Activated CD4-positive, alpha-beta memory T cell treated with anti-CD3 and anti-CD28 coated beads for 36 hours (primary cell): Measurements from ENCODE around the gene SRPK3. TPM values are rescaled to one million over a fixed set of nuclear protein-coding genes. Genes with fewer than 3 reads are reported as not detected.
"Not testable (repeated sequence)": the region's sequence is repeated elsewhere in the genome, so short reads cannot be mapped to it uniquely, and the experiment has no call there.

Experiments
- CTCF ChIA-PET: fragments of 350-600 bp; sonication (Branson Sonifier 250); formaldehyde crosslinking; loops from one replicate; lab custom pipeline; 2021; ENCODE audit warnings: antibody characterized with exemption, inconsistent platforms; lab: Charles Lee
- POLR2A ChIA-PET: fragments of 350-600 bp; sonication (Branson Sonifier 250); formaldehyde crosslinking; loops from one replicate; lab custom pipeline; 2021; ENCODE audit warnings: antibody characterized with exemption; lab: Charles Lee
- DNase-seq: peaks from one replicate; pipeline ENCODE4 v3.0.0-alpha.2; 2020
- H3K27ac Mint-ChIP-seq: one replicate; pipeline ENCODE4 v1.8.0; 2021; ENCODE audit warnings: mixed read lengths
- H3K27me3 Mint-ChIP-seq: one replicate; pipeline ENCODE4 v1.8.0; 2021; ENCODE audit warnings: mixed read lengths
- H3K36me3 Mint-ChIP-seq: one replicate; pipeline ENCODE4 v1.8.0; 2021; ENCODE audit warnings: mixed read lengths
- H3K4me1 Mint-ChIP-seq: one replicate; pipeline ENCODE4 v1.8.0; 2021; ENCODE audit warnings: low read depth, mixed read lengths
- H3K4me3 Mint-ChIP-seq: one replicate; pipeline ENCODE4 v1.8.0; 2021; ENCODE audit warnings: mild to moderate bottlenecking, mixed read lengths
- H3K9me3 Mint-ChIP-seq: one replicate; pipeline ENCODE4 v1.8.0; 2021; ENCODE audit warnings: mixed read lengths
- intact Hi-C: fragments of 100-400 bp; cut with micrococcal nuclease; formaldehyde crosslinking; loops from one replicate; pipeline ENCODE4 v1.15.1; 2023
- total RNA-seq, 2 experiments: library from RNA; stranded (reverse); gene quantifications; one replicate each; pipeline ENCODE4 v1.2.3, GENCODE V29; 2021

Gene SRPK3
- total RNA-seq, 2 experiments from 2014 or later, result not detected

DNA sequence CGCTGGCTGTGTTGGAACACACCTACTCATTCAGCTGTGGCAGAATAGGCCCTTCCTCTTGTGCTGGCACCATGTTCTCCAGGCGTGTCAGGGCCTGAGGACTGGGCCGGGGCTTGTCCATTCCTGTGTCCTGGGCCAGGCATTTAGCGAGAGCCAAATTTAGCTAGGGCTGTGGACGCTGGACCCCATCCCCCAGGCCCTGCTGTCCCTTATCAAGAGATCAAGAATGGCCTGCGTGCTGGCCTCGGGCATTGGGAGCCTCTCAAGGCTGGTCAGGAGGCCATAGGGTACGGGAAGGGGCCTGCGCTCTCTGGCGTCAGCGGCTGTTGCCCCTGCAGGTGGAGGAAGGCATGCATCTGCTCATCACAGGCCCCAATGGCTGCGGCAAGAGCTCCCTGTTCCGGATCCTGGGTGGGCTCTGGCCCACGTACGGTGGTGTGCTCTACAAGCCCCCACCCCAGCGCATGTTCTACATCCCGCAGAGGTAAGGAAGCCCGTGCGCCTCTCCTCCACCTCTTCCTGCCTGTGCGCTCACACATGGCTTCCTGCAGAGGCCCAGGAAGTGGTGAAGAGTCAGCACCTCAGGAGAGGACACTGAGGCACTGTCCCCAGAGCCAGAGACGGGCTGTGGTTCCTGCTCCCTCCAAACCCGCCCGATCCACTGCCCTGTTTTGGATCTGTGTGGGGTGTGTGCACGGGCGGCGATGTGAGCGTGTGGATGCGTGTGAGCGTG is 40.9 kb upstream of the SRPK3 start:
- ChIA-PET POLR2A (no interaction called here), CTCF (interaction anchor here (0.5 kb wide), 1 partner anchor 397 kb away, joined by 3 read pairs; no protein-coding TSS in a partner anchor)
- H3K27me3 Mint-ChIP-seq, result no peaks in the 10 kb centered on the region

DNA sequence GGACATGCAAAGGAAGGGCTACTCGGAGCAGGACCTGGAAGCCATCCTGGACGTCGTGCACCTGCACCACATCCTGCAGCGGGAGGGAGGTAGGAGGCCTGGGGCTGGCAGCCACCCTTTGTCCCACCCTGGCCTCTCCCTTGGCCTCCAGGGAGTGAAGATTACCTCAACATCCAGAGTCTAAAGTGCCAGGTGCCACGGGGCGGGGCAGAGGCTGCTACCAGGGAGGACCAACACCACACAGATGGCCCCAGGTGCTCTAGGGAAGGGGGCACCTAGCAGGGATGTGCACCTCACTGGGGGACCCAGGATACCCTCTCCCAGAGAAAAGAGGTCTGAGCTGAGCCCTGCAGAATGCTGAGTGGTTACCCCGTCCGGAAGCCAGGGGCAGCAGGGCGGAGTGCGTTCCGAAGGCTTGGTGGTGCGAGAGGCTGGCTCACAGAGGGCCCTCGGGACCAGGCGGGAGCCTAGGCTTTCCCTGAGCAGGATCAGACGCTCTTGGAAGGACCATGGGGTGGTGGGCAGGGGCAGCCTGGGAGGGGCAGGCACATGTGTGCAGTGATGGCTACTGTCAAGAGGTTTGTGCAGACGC is 40.1 kb upstream of the SRPK3 start:
- H3K27me3 Mint-ChIP-seq, result no peaks in the 10 kb centered on the region
- H3K36me3 Mint-ChIP-seq, result no peaks in the 10 kb centered on the region
- DNase-seq, result no peak
- no peaks in the 10 kb centered on the region for H3K9me3 Mint-ChIP-seq
- H3K4me3 Mint-ChIP-seq, result no peak overlapping the region
- ChIA-PET POLR2A (no interaction called here), CTCF (no interaction called here)
- intact Hi-C loops, result no loop called here
- peak overlapping the region; percentile 56 for H3K27ac Mint-ChIP-seq
- peaks cover 17% of the 10 kb centered on the region for H3K4me1 Mint-ChIP-seq

More for the DNA sequence above, 40.9 kb upstream of the SRPK3 start:
- peak overlapping the region; percentile 56 for H3K27ac Mint-ChIP-seq
- peaks cover 25% of the 10 kb centered on the region for H3K4me1 Mint-ChIP-seq
- peak overlapping the region; percentile 37 for H3K4me3 Mint-ChIP-seq
- H3K36me3 Mint-ChIP-seq, result peaks cover under 1% of the 10 kb centered on the region
- peak; percentile 50 for DNase-seq
- intact Hi-C loops, result no loop called here
- H3K9me3 Mint-ChIP-seq, result no peaks in the 10 kb centered on the region

DNA sequence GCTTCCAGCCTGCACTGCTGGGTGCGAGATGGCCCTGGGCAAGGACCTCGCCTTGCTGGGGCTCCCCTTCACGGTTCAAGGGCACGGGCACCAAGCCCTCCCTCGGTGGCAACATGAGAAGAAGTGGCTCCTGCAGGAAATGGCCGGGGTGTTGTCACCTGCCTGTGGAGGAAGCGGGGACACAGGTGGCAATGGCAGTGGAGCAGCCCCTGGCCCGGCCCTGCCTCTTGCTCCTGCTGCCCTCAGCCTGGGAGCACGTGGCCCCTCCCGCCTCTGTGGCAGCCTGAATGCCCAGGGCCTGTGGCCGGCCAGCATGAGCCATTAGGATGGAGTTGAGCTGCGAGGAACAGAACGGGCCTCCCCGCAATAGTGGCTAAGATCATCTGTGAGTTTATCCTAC is 39.4 kb upstream of the SRPK3 start:
- Mint-ChIP-seq H3K4me1 (peaks cover 17% of the 10 kb centered on the region), H3K27me3 (no peaks in the 10 kb centered on the region), H3K4me3 (no peak overlapping the region), H3K36me3 (no peaks in the 10 kb centered on the region), H3K9me3 (no peaks in the 10 kb centered on the region), H3K27ac (no peak overlapping the region)
- CTCF ChIA-PET, result no interaction called here
- POLR2A ChIA-PET, result no interaction called here
- no peak for DNase-seq
- intact Hi-C loops, result no loop called here

DNA sequence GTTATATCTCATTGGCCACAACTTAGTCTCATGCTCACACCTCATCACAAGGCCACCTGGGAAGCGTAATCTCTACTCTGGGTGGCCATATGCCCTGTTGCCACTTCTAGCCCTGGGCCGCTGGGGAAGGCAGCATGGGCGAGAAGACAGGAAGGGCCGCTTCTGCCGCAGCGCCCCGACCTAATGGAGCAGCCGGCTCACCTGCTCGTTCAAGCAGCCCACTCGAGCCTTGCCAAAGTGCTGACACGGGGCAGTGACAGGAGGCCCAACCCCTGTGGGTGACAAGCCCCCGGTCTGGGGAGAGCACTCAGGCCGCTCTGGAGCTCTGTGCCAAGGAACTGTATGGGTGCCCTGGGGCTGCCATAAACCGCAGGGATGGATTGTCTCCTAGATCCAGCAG is 38.7 kb upstream of the SRPK3 start:
- H3K4me1 Mint-ChIP-seq, result peaks cover 17% of the 10 kb centered on the region
- CTCF ChIA-PET, H3K4me3 Mint-ChIP-seq, H3K36me3 Mint-ChIP-seq, POLR2A ChIA-PET, H3K27ac Mint-ChIP-seq, H3K9me3 Mint-ChIP-seq, H3K27me3 Mint-ChIP-seq, intact Hi-C loops, DNase-seq: not testable (repeated sequence)

DNA sequence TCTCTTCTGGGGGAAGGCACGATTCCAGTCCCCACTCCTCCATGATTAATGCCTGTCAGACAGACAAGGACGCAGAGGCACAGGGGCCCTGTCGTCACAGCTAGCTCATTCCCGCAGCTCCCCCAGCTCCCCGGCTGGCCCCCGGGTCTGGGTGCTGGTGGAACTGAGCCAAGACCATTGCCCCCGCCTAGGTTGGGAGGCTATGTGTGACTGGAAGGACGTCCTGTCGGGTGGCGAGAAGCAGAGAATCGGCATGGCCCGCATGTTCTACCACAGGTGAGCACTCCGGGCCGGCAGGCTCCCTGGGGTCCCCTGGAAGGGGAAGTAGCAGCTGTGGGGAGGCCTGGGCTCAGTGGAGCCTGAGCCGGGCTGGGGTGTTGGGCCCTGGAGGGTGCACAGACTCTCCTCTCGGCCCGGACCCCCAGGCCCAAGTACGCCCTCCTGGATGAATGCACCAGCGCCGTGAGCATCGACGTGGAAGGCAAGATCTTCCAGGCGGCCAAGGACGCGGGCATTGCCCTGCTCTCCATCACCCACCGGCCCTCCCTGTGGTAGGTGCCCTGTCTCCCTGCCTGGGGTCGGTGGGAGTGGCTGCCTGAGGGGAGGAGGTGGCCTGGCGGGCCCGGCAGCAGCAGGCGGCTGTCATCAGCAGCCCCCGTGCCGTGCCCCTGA is 37.9 kb upstream of the SRPK3 start:
- H3K4me3 Mint-ChIP-seq, H3K9me3 Mint-ChIP-seq, intact Hi-C loops, CTCF ChIA-PET, H3K27ac Mint-ChIP-seq, H3K36me3 Mint-ChIP-seq, DNase-seq, POLR2A ChIA-PET, H3K27me3 Mint-ChIP-seq: not testable (repeated sequence)
- H3K4me1 Mint-ChIP-seq, result peaks cover 17% of the 10 kb centered on the region

- POLR2A ChIA-PET, CTCF ChIA-PET, H3K27ac Mint-ChIP-seq, H3K9me3 Mint-ChIP-seq, H3K36me3 Mint-ChIP-seq, DNase-seq, H3K27me3 Mint-ChIP-seq, intact Hi-C loops, H3K4me3 Mint-ChIP-seq: not testable (repeated sequence)
- H3K4me1 Mint-ChIP-seq, result peaks cover 17% of the 10 kb centered on the region
Observed at GRCh38 chrX:153743468-153744209, 37.2 kb upstream of the SRPK3 start.

GRCh38 chrX:153744210-153745066 is 36.4 kb upstream of the SRPK3 start:
- Mint-ChIP-seq H3K36me3 (no peaks in the 10 kb centered on the region), H3K9me3 (no peaks in the 10 kb centered on the region), H3K4me1 (peaks cover 16% of the 10 kb centered on the region), H3K27ac (no peak overlapping the region), H3K27me3 (no peaks in the 10 kb centered on the region), H3K4me3 (no peak overlapping the region)
- CTCF ChIA-PET, result no interaction called here
- POLR2A ChIA-PET, result no interaction called here
- no peak for DNase-seq
- intact Hi-C loops, result no loop called here

DNA sequence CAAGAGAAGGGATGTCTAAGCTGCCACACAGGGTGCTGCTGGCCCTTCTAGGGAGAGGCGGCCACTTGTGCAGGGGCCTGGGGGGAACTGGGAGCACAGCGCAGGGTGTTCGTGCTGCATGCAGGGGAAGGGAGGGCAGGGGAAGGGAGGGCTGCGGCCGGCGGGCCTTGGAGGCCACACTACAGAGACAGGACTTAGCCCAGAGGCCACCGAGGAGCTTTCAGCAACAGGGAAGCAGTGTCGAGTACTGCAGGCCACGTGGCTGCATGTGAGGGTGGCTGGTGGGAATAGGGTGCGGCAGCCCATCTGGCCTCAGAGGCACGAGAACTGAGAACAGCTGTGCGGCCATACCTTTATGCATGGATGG is 35.8 kb upstream of the SRPK3 start:
- H3K27ac Mint-ChIP-seq, H3K4me3 Mint-ChIP-seq: not testable (repeated sequence)

DNA sequence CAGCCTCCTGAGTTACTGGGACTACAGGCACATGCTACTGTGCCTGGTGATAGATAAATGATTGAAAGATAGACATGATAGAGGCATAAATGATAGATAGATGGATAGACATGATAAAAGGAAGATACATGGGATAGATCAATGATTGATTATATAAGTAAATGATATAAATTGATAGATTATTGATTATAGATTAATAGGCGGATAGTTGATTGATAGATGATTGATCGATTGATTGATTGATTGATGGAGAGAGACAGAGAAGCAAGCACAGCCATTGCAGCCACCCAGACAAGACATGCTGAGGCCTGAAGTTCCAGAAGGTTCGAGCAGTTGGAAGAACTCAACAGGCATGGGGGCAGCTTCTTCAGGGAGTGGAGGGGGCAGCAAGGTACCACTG is 34.5 kb upstream of the SRPK3 start:
- no peak overlapping the region for H3K4me3 Mint-ChIP-seq
- ChIA-PET POLR2A (no interaction called here), CTCF (no interaction called here)
- H3K4me1 Mint-ChIP-seq, result no peaks in the 10 kb centered on the region
- DNase-seq, result no peak
- no peak overlapping the region for H3K27ac Mint-ChIP-seq
- H3K9me3 Mint-ChIP-seq, result no peaks in the 10 kb centered on the region
- H3K27me3 Mint-ChIP-seq, result no peaks in the 10 kb centered on the region
- intact Hi-C loops, result no loop called here
- H3K36me3 Mint-ChIP-seq, result no peaks in the 10 kb centered on the region

More for the DNA sequence above, 35.8 kb upstream of the SRPK3 start:
- H3K27me3 Mint-ChIP-seq, DNase-seq, H3K9me3 Mint-ChIP-seq, intact Hi-C loops, H3K36me3 Mint-ChIP-seq, CTCF ChIA-PET, POLR2A ChIA-PET: not testable (repeated sequence)
- H3K4me1 Mint-ChIP-seq, result peaks cover 10% of the 10 kb centered on the region

DNA sequence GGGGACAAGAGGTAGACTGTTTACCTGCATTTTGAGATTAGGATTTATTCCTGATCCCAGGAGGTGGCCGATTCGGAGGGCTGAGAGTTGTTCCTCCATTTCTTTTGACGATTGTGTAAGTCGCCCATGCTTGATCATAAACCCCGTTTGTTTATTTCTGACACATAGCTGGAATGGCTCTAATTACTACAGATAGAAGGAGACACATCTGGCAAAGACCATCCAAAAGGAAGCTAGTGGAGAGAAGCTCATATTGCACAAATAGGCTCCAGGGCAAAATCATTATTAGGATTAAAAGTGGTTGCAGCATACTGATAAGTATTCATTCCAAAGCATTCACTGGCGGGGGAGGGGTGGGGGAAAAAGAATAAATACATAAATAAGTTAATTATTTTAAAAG is 33.9 kb upstream of the SRPK3 start:
- POLR2A ChIA-PET, intact Hi-C loops, H3K9me3 Mint-ChIP-seq, DNase-seq, H3K27ac Mint-ChIP-seq, H3K36me3 Mint-ChIP-seq, H3K27me3 Mint-ChIP-seq, H3K4me1 Mint-ChIP-seq, CTCF ChIA-PET, H3K4me3 Mint-ChIP-seq: not testable (repeated sequence)

DNA sequence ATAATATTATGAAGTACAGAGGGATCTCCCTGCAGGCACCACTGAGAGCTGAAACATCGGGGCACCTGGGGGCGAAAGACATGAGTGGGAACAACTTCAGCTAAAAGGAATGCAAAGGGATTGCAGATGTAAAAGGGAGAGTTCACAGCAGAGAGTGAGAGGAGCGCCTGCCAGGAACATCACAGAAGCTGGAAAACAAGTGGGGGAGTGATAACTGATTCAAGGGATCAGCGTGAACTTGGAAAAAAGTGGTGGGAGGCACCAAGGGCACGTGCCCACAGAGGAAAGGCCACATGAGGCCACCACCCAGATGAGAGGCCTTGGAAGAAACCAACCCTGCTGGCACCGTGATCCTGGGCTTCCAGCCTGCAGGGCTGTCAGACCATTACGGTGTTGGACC is 31.8 kb upstream of the SRPK3 start:
- H3K27ac Mint-ChIP-seq, intact Hi-C loops, POLR2A ChIA-PET, H3K4me3 Mint-ChIP-seq, H3K27me3 Mint-ChIP-seq, DNase-seq, H3K36me3 Mint-ChIP-seq, H3K9me3 Mint-ChIP-seq, H3K4me1 Mint-ChIP-seq, CTCF ChIA-PET: not testable (repeated sequence)
